ENCODE measurements around the gene LETM1. TPM values are rescaled to one million over a fixed set of nuclear protein-coding genes. Genes with fewer than 3 reads are reported as not detected.

The LETM1 gene
- total and polyA plus RNA-seq, 8 donors = 5.3 to 255 (median 52.1) TPM

GRCh38 chr4:1882850-1883271, 26.9 kb upstream of the LETM1 start:
- Histone ChIP-seq H3K9me3 (no peaks in the 10 kb centered on the region), H3K4me1 (peaks cover 0 to 28% (median 0%) of the 10 kb centered on the region in 4 donors), H3K36me3 (no peaks in the 10 kb centered on the region), H3K4me3 (no peak overlapping the region), H3K27ac (no peak overlapping the region), H3K27me3 (no peaks in the 10 kb centered on the region)
- 77 to 100% (median 86%) methylated on average over 1 of the region's 1 CpG for WGBS, 5 donors
- intact Hi-C loops (cut with DNase I; ENCODE audit: low total_unique reads) = no loop called here
- DNase-seq = no peak
- TF ChIP-seq POLR2AphosphoS5 (IDR thresholded peaks at IDR 0.05) = no peak
- TF ChIP-seq EP300 (IDR thresholded peaks at IDR 0.05) = no peak
- no peak for TF ChIP-seq CTCF (IDR thresholded peaks at IDR 0.05)
- no peak for TF ChIP-seq POLR2A (IDR thresholded peaks at IDR 0.05)

GRCh38 chr4:1880332-1880731, 24.4 kb upstream of the LETM1 start:
- intact Hi-C loops (cut with DNase I; ENCODE audit: low total_unique reads) = no loop called here
- no peak for DNase-seq
- H3K27me3 ChIP-seq = no peaks in the 10 kb centered on the region
- no peaks in the 10 kb centered on the region for H3K36me3 ChIP-seq
- H3K4me1 ChIP-seq = peaks cover 0 to 16% (median 3%) of the 10 kb centered on the region in 4 donors
- 65 to 93% (median 76%) methylated on average over 1 of the region's 1 CpG for WGBS, 5 donors
- H3K4me3 ChIP-seq = no peak overlapping the region
- H3K27ac ChIP-seq = no peak overlapping the region
- no peaks in the 10 kb centered on the region for H3K9me3 ChIP-seq
- no peak for TF ChIP-seq CTCF (IDR thresholded peaks at IDR 0.05)
- TF ChIP-seq POLR2A (IDR thresholded peaks at IDR 0.05) = no peak
- TF ChIP-seq EP300 (IDR thresholded peaks at IDR 0.05) = no peak
- no peak for TF ChIP-seq POLR2AphosphoS5 (IDR thresholded peaks at IDR 0.05)

- no peaks in the 10 kb centered on the region for H3K36me3 ChIP-seq
- DNase-seq = no peak
- intact Hi-C loops (cut with DNase I; ENCODE audit: low total_unique reads) = no loop called here
Observed at GRCh38 chr4:1879485-1879884, 23.5 kb upstream of the LETM1 start.

GRCh38 chr4:1874201-1874600, 18.2 kb upstream of the LETM1 start:
- H3K4me1 ChIP-seq = peaks cover 16 to 44% (median 38%) of the 10 kb centered on the region in 4 donors
- H3K9me3 ChIP-seq = no peaks in the 10 kb centered on the region
- H3K27me3 ChIP-seq = no peaks in the 10 kb centered on the region
- no peak for TF ChIP-seq CTCF (IDR thresholded peaks at IDR 0.05)
- no peaks in the 10 kb centered on the region for H3K36me3 ChIP-seq
- peak overlapping the region in 2 of 5 donors; percentile 25 to 97 for H3K27ac ChIP-seq
- 62 to 76% (median 69%) methylated on average over 3 of the region's 3 CpGs for WGBS, 5 donors
- DNase-seq = peak in 1 of 2 donors; percentile 65
- no peak overlapping the region for H3K4me3 ChIP-seq
- intact Hi-C loops (cut with DNase I; ENCODE audit: low total_unique reads) = no loop called here

More at GRCh38 chr4:1879485-1879884, 23.5 kb upstream of the LETM1 start:
- Histone ChIP-seq H3K27ac (no peak overlapping the region), H3K4me3 (no peak overlapping the region), H3K27me3 (no peaks in the 10 kb centered on the region), H3K4me1 (peaks cover 0 to 18% (median 5%) of the 10 kb centered on the region in 4 donors), H3K9me3 (no peaks in the 10 kb centered on the region)
- 91 to 96% (median 94%) methylated on average over 4 of the region's 4 CpGs for WGBS, 5 donors
- TF ChIP-seq EP300 (IDR thresholded peaks at IDR 0.05) (no peak), CTCF (IDR thresholded peaks at IDR 0.05) (no peak), POLR2AphosphoS5 (IDR thresholded peaks at IDR 0.05) (no peak)

Measured in stomach (tissue), 9 donors.